Measurements from ENCODE around the gene ZSCAN30.
A peak's percentile ranks its signal among the peaks of the same experiment; 100 is the strongest.

Gene ZSCAN30

GRCh38 chr18:35283923-35284794 is 5.9 kb downstream of the ZSCAN30 start:
- no peak for DNase-seq
- intact Hi-C loops (cut with DNase I), result no loop called here

- no peak for DNase-seq
- intact Hi-C loops (cut with DNase I), result no loop called here
These were observed 7.7 kb downstream of the ZSCAN30 start for GRCh38 chr18:35282353-35282752.

- intact Hi-C loops (cut with DNase I), result no loop called here
These were observed 11.1 kb downstream of the ZSCAN30 start for GRCh38 chr18:35278969-35279368.

GRCh38 chr18:35278085-35278484 is 11.9 kb downstream of the ZSCAN30 start:
- intact Hi-C loops (cut with DNase I), result no loop called here
- DNase-seq, result no peak

More at GRCh38 chr18:35278969-35279368, 11.1 kb downstream of the ZSCAN30 start:
- DNase-seq, result no peak

- intact Hi-C loops (cut with DNase I), result no loop called here
These were observed 12.4 kb downstream of the ZSCAN30 start for GRCh38 chr18:35277633-35278032.

GRCh38 chr18:35276267-35276666 is 13.8 kb downstream of the ZSCAN30 start:
- DNase-seq, result no peak

More at GRCh38 chr18:35277633-35278032, 12.4 kb downstream of the ZSCAN30 start:
- no peak for DNase-seq

DNA sequence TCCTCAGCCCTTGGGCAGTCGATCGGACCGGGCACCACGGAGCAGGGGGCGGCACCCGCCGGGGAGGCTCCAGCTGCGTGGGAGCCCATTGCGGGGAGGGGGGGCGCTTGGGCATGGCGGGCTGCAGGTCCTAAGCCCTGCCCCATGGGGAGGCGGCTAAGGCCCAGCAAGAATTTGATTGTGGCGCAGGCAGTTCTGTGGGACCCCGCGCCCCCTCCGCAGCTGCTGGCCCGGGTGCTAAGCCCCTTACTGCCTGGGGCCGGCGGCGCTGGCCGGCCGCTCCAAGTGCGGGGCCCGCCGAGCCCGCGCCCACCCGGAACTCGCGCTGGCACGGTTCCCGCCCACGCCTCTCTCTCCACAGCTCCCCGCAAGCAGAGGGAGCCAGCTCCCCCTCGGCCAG is 18.4 kb downstream of the ZSCAN30 start:
- DNase-seq, result no peak
- intact Hi-C loops (cut with DNase I), result no loop called here

More at GRCh38 chr18:35276267-35276666, 13.8 kb downstream of the ZSCAN30 start:
- intact Hi-C loops (cut with DNase I), result no loop called here

DNA sequence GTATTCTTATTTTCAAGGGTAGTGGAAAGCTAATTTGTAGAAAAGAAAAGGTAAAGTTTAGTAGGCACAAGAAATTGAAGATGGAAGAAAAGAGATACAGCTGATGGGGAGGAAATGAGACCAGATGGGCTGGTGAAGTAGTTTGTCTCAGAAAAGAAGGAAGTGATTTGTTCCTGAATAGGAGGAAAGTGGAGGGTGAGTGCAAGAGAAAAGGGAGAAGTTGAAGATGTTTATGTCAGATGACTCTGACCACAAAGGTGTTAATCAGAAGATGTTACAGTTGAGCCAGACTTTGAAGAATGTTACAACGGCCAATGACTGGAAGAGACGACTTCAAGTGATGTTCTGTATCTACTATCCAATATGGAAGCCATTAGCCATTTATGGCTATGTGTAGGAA is 21.2 kb downstream of the ZSCAN30 start:
- DNase-seq, result no peak
- intact Hi-C loops (cut with DNase I), result no loop called here

DNA sequence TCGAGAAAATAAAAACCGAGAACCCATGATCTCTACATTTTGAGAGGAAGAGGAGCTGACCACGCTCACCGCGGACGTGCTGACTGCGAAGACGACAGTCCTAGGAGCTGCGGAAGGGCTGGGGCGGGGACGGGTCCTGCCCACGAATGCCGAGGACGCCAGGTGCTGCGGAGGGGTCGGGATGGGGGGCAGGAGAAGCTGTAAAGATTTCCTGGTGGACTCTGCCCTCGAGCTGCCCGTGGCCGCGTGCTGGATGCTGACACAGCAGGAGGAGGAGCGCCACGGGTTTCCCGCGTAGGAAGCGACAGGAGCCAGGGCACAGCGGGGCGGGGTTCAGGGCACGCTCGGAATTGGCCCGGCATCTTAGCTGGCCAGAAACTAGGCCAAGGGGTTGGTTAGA is 22.2 kb downstream of the ZSCAN30 start:
- DNase-seq, result peak in 21 of 42 donors; percentile 6 to 54 (median 21)
- intact Hi-C loops (cut with DNase I), result no loop called here

DNA sequence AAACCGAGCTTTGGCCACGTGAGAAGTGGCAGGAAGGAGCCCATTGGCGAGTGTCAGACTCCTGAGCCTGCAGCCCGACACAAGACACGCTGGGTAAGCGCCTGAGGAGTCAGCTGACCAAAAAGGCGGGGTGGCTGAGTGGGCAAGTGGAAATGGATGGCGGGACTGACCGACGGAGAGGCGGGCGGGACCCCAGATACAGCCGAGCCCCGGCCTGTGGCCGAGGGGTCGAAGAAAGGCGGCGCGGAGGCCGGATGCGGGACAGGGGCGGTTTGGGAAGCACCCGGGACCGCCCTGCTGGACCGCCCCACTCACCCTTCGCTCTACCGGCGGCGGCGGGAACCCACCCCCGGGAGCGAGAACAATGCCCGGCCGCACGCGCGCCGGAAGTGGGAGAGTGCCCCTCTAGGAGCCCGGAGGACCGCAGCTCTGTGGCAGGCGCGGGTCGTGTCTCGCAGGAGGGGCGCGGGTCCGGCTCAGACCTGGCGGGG is 22.8 kb downstream of the ZSCAN30 start:
- intact Hi-C loops (cut with DNase I), result no loop called here
- DNase-seq, result peak; percentile 75 to 92 (median 84)

DNA sequence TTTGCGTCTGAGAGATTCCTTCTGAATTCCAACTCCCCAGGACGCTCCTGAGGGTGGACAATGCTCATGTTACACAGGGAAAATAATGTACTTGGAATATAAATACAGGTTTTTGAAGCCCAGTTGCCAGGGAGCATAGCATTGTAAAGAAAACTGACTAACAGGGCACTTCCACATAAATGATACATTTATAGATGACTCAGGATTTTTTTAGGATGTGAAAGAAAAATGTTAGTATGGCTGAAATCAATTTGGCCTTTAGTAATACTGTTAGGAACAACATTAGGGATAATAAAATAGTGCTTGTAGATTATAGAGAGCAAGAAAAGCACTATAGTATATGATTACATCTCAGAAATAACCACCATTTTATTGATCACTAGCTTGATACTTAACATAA is 25.6 kb downstream of the ZSCAN30 start:
- intact Hi-C loops (cut with DNase I), result no loop called here
- no peak for DNase-seq

DNA sequence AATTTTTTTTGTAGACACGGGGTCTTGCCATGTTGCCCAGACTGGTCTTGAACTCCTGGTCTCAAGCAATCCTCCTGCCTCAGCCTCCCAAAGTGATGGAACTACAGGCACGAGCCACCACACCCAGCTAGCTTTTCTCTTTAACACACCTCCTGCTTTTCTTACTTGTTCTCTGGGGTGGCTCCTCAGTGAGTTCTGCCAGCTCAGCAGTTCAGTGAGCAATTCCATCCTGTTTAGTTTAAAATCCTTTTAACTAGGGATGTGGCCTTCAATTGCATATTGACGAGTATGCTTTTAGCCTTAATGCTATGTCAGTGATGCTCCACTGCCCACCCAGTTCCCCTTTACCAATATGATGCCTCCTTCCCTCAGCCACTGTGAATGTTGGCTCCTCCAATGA is 33.1 kb downstream of the ZSCAN30 start:
- intact Hi-C loops (cut with DNase I), result no loop called here
- DNase-seq, result no peak

DNA sequence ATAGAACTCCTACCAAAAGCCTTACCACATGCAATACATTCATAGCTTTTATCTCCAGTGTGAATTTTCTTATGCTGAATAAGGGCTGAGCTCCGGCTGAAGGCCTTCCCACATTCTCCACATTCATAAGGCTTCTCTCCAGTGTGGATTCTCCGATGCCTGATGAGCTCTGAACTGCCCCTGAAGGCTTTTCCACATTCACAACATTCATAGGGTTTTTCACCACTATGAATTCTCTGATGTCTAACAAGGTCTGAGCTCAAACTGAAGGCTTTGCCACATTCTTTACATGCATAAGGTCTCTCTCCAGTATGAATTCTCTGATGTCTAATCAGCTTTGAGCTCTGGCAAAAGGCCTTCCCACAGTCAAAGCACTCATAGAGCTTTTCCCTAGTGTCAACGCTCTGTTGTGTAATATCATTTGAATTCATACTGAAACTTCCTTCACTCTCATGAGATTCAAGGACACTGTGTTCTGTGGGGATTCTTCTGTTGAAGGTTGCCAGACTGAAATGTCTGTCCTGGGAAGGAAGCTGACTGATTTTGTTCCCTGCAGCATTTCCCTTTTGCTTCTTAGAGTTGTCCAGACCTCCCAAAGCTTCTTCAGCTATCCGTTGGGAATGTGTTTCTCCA is 36.3 kb downstream of the ZSCAN30 start:
- intact Hi-C loops (cut with DNase I), result no loop called here
- no peak for DNase-seq

- intact Hi-C loops (cut with DNase I), result no loop called here
- DNase-seq, result no peak
These were observed 37.6 kb downstream of the ZSCAN30 start for GRCh38 chr18:35252466-35252865.

GRCh38 chr18:35248429-35248828 is 41.6 kb downstream of the ZSCAN30 start:
- intact Hi-C loops (cut with DNase I), result no loop called here
- DNase-seq, result no peak

- intact Hi-C loops (cut with DNase I), result no loop called here
- DNase-seq, result no peak
These were observed 42.4 kb downstream of the ZSCAN30 start for GRCh38 chr18:35247412-35248249.

GRCh38 chr18:35246831-35247230 is 43.2 kb downstream of the ZSCAN30 start:
- intact Hi-C loops (cut with DNase I), result no loop called here
- no peak for DNase-seq

DNA sequence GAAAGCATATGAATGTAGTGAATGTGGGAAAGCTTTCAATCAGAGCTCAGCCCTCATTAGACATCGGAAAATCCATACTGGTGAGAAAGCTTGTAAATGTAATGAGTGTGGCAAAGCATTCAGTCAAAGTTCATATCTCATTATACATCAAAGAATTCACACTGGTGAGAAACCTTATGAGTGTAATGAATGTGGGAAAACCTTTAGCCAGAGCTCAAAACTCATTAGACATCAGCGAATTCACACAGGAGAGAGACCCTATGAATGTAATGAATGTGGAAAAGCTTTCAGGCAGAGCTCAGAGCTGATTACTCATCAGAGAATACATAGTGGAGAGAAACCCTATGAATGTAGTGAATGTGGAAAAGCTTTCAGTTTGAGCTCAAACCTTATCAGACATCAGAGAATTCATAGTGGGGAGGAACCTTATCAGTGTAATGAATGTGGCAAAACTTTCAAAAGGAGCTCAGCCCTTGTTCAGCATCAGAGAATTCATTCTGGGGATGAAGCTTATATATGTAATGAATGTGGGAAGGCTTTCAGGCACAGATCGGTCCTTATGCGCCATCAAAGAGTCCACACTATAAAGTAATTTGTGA is 44.2 kb downstream of the ZSCAN30 start:
- no peak for DNase-seq
- intact Hi-C loops (cut with DNase I), result no loop called here

- intact Hi-C loops (cut with DNase I), result no loop called here
These were observed 45.4 kb downstream of the ZSCAN30 start for GRCh38 chr18:35244671-35245070.

More at GRCh38 chr18:35244671-35245070, 45.4 kb downstream of the ZSCAN30 start:
- DNase-seq, result no peak
